Activated T-helper 1 cell treated with anti-CD3 and anti-CD28 coated beads, Interleukin-12 subunit alpha, Interleukin-12 subunit beta, Interleukin-2, Interleukin-4 antibody, amounts not matched to agents 30 ng/mL and 10 ng/mL and 1 ng/mL, durations not matched to agents 14 hours and 24 hours and 36 hours (primary cell): ENCODE results near the gene IMP4. TPM values are rescaled to one million over a fixed set of nuclear protein-coding genes. Genes with fewer than 3 reads are reported as not detected.
A peak's percentile ranks its signal among the peaks of the same experiment; 100 is the strongest.

Source experiments
- DNase-seq: peaks from one replicate; pipeline ENCODE4 v3.0.0; 2021; ENCODE audit warnings: low spot score
- H3K27ac Mint-ChIP-seq: one replicate; pipeline ENCODE4 v1.8.0; 2021; ENCODE audit warnings: mild to moderate bottlenecking, mixed read lengths
- H3K27me3 Mint-ChIP-seq: one replicate; pipeline ENCODE4 v1.8.0; 2022; ENCODE audit warnings: mild to moderate bottlenecking, moderate library complexity, mixed read lengths; ENCODE audit not compliant: insufficient read depth
- H3K36me3 Mint-ChIP-seq: one replicate; pipeline ENCODE4 v1.8.0; 2021; ENCODE audit warnings: low read depth, mixed read lengths
- H3K4me1 Mint-ChIP-seq: one replicate; pipeline ENCODE4 v1.8.0; 2021; ENCODE audit warnings: low read depth, mixed read lengths
- H3K4me3 Mint-ChIP-seq: one replicate; pipeline ENCODE4 v1.8.0; 2021; ENCODE audit warnings: mild to moderate bottlenecking, moderate library complexity, mixed read lengths
- H3K9me3 Mint-ChIP-seq: one replicate; pipeline ENCODE4 v1.8.0; 2021; ENCODE audit warnings: mixed read lengths
- intact Hi-C: fragments of 100-400 bp; cut with micrococcal nuclease; formaldehyde crosslinking; loops from one replicate; pipeline ENCODE4 v1.15.1; 2024
- total RNA-seq: library from RNA; stranded (reverse); gene quantifications from 2 replicates; pipeline ENCODE4 v1.2.3, GENCODE V29; 2022

IMP4 gene
- total RNA-seq, 1 donor from 2014 or later, result 169 TPM

- no peak for DNase-seq
- intact Hi-C loops, result loop anchor here (5.0 to 10.0 kb wide), 2 partner anchors 632 to 1345 kb away; no protein-coding TSS in a partner anchor
- H3K27me3 Mint-ChIP-seq, result no peaks in the 10 kb centered on the region
- no peaks in the 10 kb centered on the region for H3K9me3 Mint-ChIP-seq
- H3K27ac Mint-ChIP-seq, result no peak overlapping the region
- H3K4me1 Mint-ChIP-seq, result peaks cover 21% of the 10 kb centered on the region
- peak overlapping the region; percentile 40 for H3K4me3 Mint-ChIP-seq
- peaks cover 27% of the 10 kb centered on the region for H3K36me3 Mint-ChIP-seq
Observed at GRCh38 chr2:130339885-130340745, 2.6 kb upstream of the IMP4 start.

DNA sequence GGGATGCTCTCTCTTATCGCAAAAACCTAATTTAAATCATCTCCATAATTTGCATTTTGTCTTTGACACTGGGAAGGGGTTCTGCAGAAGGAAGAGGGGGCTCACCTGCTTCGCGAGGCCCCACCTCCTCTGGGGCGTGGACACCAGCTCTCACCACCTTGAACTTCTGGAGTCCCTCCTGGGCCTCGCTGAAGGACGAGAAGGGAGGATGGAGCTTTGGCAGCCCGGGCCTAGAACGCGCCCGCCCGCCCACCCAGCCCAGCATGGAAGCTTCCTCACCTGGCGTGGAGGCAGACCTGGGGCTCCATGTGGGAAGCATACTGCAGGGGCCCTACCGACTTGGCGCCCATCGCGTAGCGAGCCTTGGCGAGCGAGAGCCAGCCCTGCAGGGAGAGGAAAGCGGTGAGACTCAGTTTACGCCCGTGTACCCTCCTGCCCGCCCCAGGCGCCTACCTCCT lies 1.1 kb upstream of the IMP4 start:
- H3K4me1 Mint-ChIP-seq, result peaks cover 21% of the 10 kb centered on the region
- H3K27me3 Mint-ChIP-seq, result no peaks in the 10 kb centered on the region
- DNase-seq, result peak; percentile 22
- no peaks in the 10 kb centered on the region for H3K9me3 Mint-ChIP-seq
- peak overlapping the region; percentile 97 for H3K27ac Mint-ChIP-seq
- H3K36me3 Mint-ChIP-seq, result peaks cover 40% of the 10 kb centered on the region
- intact Hi-C loops, result loop anchor here (1.0 to 10.0 kb wide), 10 partner anchors 14 to 1343 kb away; partner anchors contain the start of genes PLEKHB2 and SMPD4
- H3K4me3 Mint-ChIP-seq, result peak overlapping the region; percentile 100

DNA sequence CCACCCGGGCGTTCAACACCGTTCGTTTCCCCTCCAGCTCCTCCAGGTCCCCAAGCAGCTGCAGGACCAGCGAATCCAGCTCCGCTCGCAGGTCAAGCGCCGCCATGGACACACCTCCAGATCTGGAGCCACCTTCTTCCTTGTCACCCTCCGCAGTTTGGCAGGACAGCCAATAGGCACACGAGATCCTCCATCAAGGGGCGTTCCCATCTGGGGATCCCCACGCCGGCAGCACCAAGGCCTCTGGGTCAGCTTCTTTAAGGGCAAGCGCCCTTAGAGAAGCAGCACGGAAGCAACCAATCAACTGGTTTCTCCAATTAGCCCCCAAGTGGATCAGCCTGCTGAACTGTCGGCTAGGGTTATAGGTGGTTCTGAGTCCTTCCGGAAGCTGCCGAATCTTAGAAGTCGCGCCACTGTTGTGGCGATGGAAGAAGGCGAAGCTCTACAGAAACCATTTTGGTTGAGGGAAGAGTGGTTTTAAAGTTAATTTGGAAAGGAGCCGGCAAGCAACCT lies 621 bp upstream of the IMP4 start:
- H3K27ac Mint-ChIP-seq, result peak overlapping the region; percentile 97
- H3K27me3 Mint-ChIP-seq, result no peaks in the 10 kb centered on the region
- H3K9me3 Mint-ChIP-seq, result no peaks in the 10 kb centered on the region
- peak; percentile 89 for DNase-seq
- peaks cover 45% of the 10 kb centered on the region for H3K36me3 Mint-ChIP-seq
- intact Hi-C loops, result loop anchor here (1.0 to 10.0 kb wide), 10 partner anchors 13 to 1343 kb away; partner anchors contain the start of genes PLEKHB2 and SMPD4
- H3K4me3 Mint-ChIP-seq, result peak overlapping the region; percentile 100
- peaks cover 21% of the 10 kb centered on the region for H3K4me1 Mint-ChIP-seq

- H3K9me3 Mint-ChIP-seq, result no peaks in the 10 kb centered on the region
- peak overlapping the region; percentile 100 for H3K4me3 Mint-ChIP-seq
- no peak for DNase-seq
- intact Hi-C loops, result loop anchor here (5.0 to 10.0 kb wide), 2 partner anchors 628 to 1340 kb away; no protein-coding TSS in a partner anchor
- no peaks in the 10 kb centered on the region for H3K27me3 Mint-ChIP-seq
- peaks cover 21% of the 10 kb centered on the region for H3K4me1 Mint-ChIP-seq
- H3K27ac Mint-ChIP-seq, result peak overlapping the region; percentile 13
- peaks cover 49% of the 10 kb centered on the region for H3K36me3 Mint-ChIP-seq
Observed at GRCh38 chr2:130344578-130344977, 1.9 kb downstream of the IMP4 start.

DNA sequence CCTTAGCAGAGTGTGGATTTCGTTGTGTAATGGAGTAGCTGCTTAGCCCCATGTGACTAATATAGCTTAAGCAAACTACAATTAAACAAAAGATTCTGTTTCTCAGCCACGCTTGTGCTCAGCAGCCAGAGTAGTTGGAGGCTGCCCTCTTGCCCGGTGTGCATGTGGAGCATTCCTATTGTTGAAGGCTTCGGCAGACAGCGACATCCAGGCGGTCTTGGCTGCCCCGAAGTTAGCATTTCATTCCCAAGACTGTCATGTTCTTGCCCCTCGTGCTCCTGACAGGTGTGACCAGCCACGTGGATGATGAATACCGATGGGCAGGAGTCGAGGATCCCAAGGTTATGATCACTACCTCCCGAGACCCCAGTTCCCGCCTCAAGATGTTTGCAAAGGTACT lies 2.4 kb downstream of the IMP4 start:
- Mint-ChIP-seq H3K36me3 (peaks cover 44% of the 10 kb centered on the region), H3K4me3 (peak overlapping the region; percentile 100), H3K9me3 (no peaks in the 10 kb centered on the region), H3K27ac (no peak overlapping the region), H3K27me3 (no peaks in the 10 kb centered on the region), H3K4me1 (peaks cover 19% of the 10 kb centered on the region)
- intact Hi-C loops, result loop anchor here (10.0 kb wide), 1 partner anchor 1340 kb away; no protein-coding TSS in a partner anchor
- DNase-seq, result no peak

DNA sequence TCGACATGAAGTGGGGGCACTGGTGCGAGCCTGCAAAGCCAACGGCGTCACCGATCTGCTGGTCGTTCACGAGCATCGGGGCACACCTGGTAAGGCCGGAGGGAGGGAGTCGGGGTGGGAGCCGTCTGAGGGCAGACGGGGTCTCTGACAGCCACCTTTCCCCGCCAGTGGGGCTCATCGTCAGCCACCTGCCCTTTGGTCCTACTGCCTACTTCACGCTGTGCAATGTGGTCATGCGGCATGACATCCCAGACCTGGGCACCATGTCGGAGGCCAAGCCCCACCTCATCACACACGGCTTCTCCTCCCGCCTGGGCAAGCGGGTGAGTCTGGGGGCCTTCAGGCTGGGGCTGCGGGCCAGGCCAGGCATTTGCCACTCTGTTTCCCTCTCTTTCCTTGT lies 2.9 kb downstream of the IMP4 start:
- Mint-ChIP-seq H3K27me3 (no peaks in the 10 kb centered on the region), H3K4me3 (peak overlapping the region; percentile 5), H3K27ac (no peak overlapping the region), H3K9me3 (no peaks in the 10 kb centered on the region), H3K36me3 (peaks cover 46% of the 10 kb centered on the region), H3K4me1 (peaks cover 18% of the 10 kb centered on the region)
- intact Hi-C loops, result loop anchor here (10.0 kb wide), 1 partner anchor 1339 kb away; no protein-coding TSS in a partner anchor
- no peak for DNase-seq

GRCh38 chr2:130346041-130346740 lies 3.5 kb downstream of the IMP4 start:
- Mint-ChIP-seq H3K36me3 (peaks cover 45% of the 10 kb centered on the region), H3K27ac (no peak overlapping the region)

GRCh38 chr2:130346741-130347066 lies 4.0 kb downstream of the IMP4 start:
- intact Hi-C loops, result loop anchor here (10.0 kb wide), 1 partner anchor 1338 kb away; no protein-coding TSS in a partner anchor
- DNase-seq, result no peak
- H3K9me3 Mint-ChIP-seq, result no peaks in the 10 kb centered on the region
- peaks cover 13% of the 10 kb centered on the region for H3K4me1 Mint-ChIP-seq
- H3K27me3 Mint-ChIP-seq, result no peaks in the 10 kb centered on the region
- H3K36me3 Mint-ChIP-seq, result peaks cover 43% of the 10 kb centered on the region
- no peak overlapping the region for H3K4me3 Mint-ChIP-seq
- H3K27ac Mint-ChIP-seq, result no peak overlapping the region

More at GRCh38 chr2:130346041-130346740, 3.5 kb downstream of the IMP4 start:
- intact Hi-C loops, result loop anchor here (10.0 kb wide), 1 partner anchor 1339 kb away; no protein-coding TSS in a partner anchor
- Mint-ChIP-seq H3K27me3 (no peaks in the 10 kb centered on the region), H3K4me3 (no peak overlapping the region), H3K9me3 (no peaks in the 10 kb centered on the region), H3K4me1 (peaks cover 14% of the 10 kb centered on the region)
- DNase-seq, result no peak

DNA sequence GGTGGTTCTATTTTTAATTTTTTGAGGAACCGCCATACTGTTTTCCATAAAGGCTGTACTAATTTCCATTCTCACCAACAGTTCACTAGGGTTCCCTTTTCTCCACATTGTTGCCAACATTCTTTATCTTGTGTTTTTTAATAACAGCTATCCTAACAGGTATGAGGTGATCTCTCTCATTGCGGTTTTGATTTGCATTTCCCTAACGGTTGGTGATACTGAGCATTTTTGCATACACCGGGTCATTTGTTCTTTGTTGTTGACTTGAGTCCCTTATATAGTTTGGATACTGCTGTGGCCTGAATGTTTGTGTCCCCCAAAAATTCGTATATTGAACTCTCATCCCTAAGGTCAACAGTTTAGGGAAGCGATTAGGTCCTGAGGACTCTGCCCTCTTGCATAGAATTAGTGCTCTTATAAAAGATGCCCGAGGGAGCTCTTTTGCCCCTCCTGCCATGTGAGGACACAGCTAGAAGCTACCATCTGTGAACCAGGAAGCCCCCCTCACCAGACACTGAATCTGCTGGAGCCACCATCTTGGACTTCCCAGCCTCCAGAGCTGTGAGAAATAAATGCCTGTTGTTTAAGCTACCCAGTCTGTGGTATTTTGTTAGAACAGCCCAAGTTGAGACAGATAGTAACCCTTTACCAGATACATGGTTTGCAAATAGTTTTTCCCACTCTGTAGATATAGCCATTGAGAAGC lies 4.7 kb downstream of the IMP4 start:
- Mint-ChIP-seq H3K36me3 (peaks cover 43% of the 10 kb centered on the region), H3K4me3 (no peak overlapping the region)

DNA sequence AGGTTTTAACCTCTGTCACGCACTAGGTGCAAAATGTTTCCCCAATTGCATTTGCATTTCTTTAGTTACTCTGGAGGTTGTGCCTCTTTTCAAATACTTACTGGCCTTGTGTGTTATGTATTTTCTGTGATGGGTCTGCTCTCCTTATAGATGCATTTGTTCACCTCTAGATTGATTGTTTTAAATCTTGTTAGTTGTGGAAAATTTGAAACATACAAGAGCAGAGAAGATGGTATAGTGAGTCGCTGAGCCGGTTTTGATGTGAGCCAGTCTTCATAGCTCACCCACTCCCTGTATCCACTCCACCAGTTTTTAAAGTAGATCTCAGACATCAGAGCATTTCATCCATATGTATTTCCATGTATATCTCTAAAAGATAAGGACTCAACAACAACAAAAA lies 6.5 kb downstream of the IMP4 start:
- peaks cover 41% of the 10 kb centered on the region for H3K36me3 Mint-ChIP-seq

More for the DNA sequence above, 4.7 kb downstream of the IMP4 start:
- DNase-seq, result no peak
- Mint-ChIP-seq H3K9me3 (no peaks in the 10 kb centered on the region), H3K27ac (no peak overlapping the region), H3K4me1 (peaks cover 12% of the 10 kb centered on the region), H3K27me3 (no peaks in the 10 kb centered on the region)
- intact Hi-C loops, result loop anchor here (10.0 kb wide), 1 partner anchor 1337 kb away; no protein-coding TSS in a partner anchor

DNA sequence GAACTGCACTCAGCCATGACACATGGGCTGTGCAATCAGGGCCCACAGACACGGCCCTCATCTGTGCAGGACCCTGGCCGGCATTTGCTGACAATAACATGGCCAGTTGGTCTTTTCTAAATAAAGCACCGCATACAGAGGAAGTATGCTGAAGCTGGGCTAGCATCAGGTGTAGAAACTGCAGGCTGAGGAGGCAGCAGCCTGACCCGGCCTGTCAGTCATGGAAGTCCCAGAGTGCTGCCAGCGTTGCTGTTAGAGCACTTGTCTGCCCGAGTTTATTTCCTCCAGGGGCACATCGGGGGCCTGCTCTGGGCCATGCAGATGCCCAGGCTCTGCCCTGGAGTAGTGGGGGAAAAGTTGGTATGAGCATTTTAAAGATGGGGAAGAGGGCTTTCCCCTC lies 9.0 kb downstream of the IMP4 start:
- Mint-ChIP-seq H3K27me3 (no peaks in the 10 kb centered on the region), H3K9me3 (no peaks in the 10 kb centered on the region), H3K27ac (no peak overlapping the region), H3K4me1 (peaks cover 26% of the 10 kb centered on the region), H3K4me3 (no peak overlapping the region), H3K36me3 (peaks cover 22% of the 10 kb centered on the region)
- intact Hi-C loops, result no loop called here
- DNase-seq, result no peak

More for the DNA sequence above, 6.5 kb downstream of the IMP4 start:
- DNase-seq, result no peak
- intact Hi-C loops, result loop anchor here (10.0 kb wide), 1 partner anchor 1336 kb away; no protein-coding TSS in a partner anchor
- H3K27me3 Mint-ChIP-seq, result no peaks in the 10 kb centered on the region
- no peaks in the 10 kb centered on the region for H3K9me3 Mint-ChIP-seq
- no peak overlapping the region for H3K4me3 Mint-ChIP-seq
- peak overlapping the region; percentile 3 for H3K27ac Mint-ChIP-seq
- H3K4me1 Mint-ChIP-seq, result peaks cover 12% of the 10 kb centered on the region

GRCh38 chr2:130352237-130352636 lies 9.5 kb downstream of the IMP4 start:
- peaks cover 29% of the 10 kb centered on the region for H3K4me1 Mint-ChIP-seq
- peaks cover 16% of the 10 kb centered on the region for H3K36me3 Mint-ChIP-seq
- H3K27ac Mint-ChIP-seq, result no peak overlapping the region
- H3K4me3 Mint-ChIP-seq, result no peak overlapping the region
- intact Hi-C loops, result no loop called here
- no peaks in the 10 kb centered on the region for H3K27me3 Mint-ChIP-seq
- H3K9me3 Mint-ChIP-seq, result no peaks in the 10 kb centered on the region
- DNase-seq, result no peak
